ENCODE data around the gene CLBA1.

CLBA1 gene

DNA sequence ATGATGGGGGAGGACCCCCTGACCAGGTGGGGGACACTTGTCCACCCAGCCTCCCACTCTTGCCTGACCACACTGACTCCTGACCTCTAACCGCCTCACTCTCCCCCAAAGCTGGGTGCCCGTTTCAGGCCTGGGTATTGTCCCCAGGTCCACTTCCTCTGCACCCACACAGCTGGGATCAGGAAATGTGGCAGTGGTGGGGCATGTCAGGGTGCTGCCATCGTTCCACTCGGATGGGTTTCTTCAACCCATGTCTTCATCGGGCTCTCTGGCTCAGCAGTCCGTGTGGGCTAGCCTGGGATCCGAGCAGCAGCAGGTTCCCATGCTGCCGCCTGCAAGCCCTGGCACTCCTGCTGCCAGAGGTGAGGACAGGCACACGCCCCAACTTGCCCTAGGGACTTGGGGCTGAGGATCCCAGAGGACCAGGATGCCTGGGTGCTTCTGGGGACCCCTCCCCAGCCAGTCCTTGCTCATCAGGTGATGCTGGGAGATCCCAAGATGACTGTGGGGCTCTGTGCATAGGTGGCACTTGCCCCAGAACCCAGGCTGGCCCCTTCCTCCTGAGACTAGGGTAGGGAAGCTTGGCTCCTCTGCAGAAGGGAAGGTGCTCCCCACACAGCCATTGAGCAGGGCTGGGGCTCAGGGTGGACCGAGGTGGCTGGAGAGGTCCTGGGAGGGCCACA lies 2.9 kb upstream of the CLBA1 start:
- no peaks in the 10 kb centered on the region for H4K20me1 ChIP-seq (ENCODE audit: insufficient read depth, low read length)
- H3K4me2 ChIP-seq (ENCODE audit: low read depth, low read length), result no peak overlapping the region
- no peak overlapping the region for H2AFZ ChIP-seq (ENCODE audit: low read length)
- no peaks in the 10 kb centered on the region for H3K79me2 ChIP-seq (ENCODE audit: low read length)
- no peaks in the 10 kb centered on the region for H3K9me3 ChIP-seq (replicated peaks; ENCODE audit: insufficient read depth, low read length)
- H3K27ac ChIP-seq (ENCODE audit: low read length), result no peak overlapping the region
- no peaks in the 10 kb centered on the region for H3K9me2 ChIP-seq (replicated peaks; ENCODE audit: insufficient read depth, low read length)
- peaks cover 17% of the 10 kb centered on the region for H3K27me3 ChIP-seq (replicated peaks; ENCODE audit: insufficient read depth, low read length)
- H3K4me1 ChIP-seq (ENCODE audit: low read length), result no peaks in the 10 kb centered on the region
- no peak for DNase-seq
- no peak overlapping the region for H3K4me3 ChIP-seq (ENCODE audit: low read length)
- no peak overlapping the region for H3K9ac ChIP-seq (ENCODE audit: low read length)
- no peaks in the 10 kb centered on the region for H3K36me3 ChIP-seq (replicated peaks; ENCODE audit: insufficient read depth, low read length)
- H3F3A ChIP-seq (ENCODE audit: insufficient read depth, low read length), result no peaks in the 10 kb centered on the region
- TF ChIP-seq, protein P1, sequence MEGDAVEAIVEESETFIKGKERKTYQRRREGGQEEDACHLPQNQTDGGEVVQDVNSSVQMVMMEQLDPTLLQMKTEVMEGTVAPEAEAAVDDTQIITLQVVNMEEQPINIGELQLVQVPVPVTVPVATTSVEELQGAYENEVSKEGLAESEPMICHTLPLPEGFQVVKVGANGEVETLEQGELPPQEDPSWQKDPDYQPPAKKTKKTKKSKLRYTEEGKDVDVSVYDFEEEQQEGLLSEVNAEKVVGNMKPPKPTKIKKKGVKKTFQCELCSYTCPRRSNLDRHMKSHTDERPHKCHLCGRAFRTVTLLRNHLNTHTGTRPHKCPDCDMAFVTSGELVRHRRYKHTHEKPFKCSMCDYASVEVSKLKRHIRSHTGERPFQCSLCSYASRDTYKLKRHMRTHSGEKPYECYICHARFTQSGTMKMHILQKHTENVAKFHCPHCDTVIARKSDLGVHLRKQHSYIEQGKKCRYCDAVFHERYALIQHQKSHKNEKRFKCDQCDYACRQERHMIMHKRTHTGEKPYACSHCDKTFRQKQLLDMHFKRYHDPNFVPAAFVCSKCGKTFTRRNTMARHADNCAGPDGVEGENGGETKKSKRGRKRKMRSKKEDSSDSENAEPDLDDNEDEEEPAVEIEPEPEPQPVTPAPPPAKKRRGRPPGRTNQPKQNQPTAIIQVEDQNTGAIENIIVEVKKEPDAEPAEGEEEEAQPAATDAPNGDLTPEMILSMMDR (IDR thresholded peaks at IDR 0.05; ENCODE audit: low read length), result no peak
- no peak for TF ChIP-seq EZH2phosphoT487 (IDR thresholded peaks at IDR 0.05; ENCODE audit: low read length)
- TF ChIP-seq EZH2 (optimal IDR thresholded peaks at IDR 0.05; ENCODE audit: low read depth, low read length), result no peak

DNA sequence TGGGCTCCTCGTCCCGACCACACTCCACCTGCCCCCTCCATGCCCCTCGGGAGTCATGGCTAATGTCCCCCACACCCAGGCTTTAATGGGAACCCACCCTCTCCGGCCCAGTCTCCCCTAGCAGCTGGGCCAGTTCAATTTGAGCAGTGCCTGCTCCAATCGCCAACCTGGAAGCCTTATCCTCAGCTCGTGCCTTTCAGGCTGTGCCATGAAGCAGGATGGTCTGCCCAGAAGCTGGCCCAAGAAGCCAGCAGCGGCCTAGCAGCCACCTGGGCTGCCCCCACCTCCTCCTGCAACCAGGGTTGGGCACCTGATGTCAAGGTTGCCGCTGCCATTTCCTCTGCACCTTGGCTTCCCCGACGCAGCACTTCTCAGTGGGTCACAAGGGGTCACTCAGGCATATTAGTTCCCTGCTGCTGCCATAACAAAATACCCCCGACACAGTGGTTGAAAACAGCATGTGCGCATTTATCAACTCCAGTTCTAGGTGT lies 2.3 kb upstream of the CLBA1 start:
- no peaks in the 10 kb centered on the region for H4K20me1 ChIP-seq (ENCODE audit: insufficient read depth, low read length)
- no peaks in the 10 kb centered on the region for H3F3A ChIP-seq (ENCODE audit: insufficient read depth, low read length)
- no peaks in the 10 kb centered on the region for H3K36me3 ChIP-seq (replicated peaks; ENCODE audit: insufficient read depth, low read length)
- no peaks in the 10 kb centered on the region for H3K9me3 ChIP-seq (replicated peaks; ENCODE audit: insufficient read depth, low read length)
- H3K27ac ChIP-seq (ENCODE audit: low read length), result no peak overlapping the region
- no peaks in the 10 kb centered on the region for H3K4me1 ChIP-seq (ENCODE audit: low read length)
- no peaks in the 10 kb centered on the region for H3K79me2 ChIP-seq (ENCODE audit: low read length)
- no peak overlapping the region for H2AFZ ChIP-seq (ENCODE audit: low read length)
- no peak for DNase-seq
- H3K27me3 ChIP-seq (replicated peaks; ENCODE audit: insufficient read depth, low read length), result peaks cover 16% of the 10 kb centered on the region
- no peak overlapping the region for H3K9ac ChIP-seq (ENCODE audit: low read length)
- H3K9me2 ChIP-seq (replicated peaks; ENCODE audit: insufficient read depth, low read length), result no peaks in the 10 kb centered on the region
- TF ChIP-seq, protein P1 (IDR thresholded peaks at IDR 0.05; ENCODE audit: low read length), result no peak
- TF ChIP-seq EZH2phosphoT487 (IDR thresholded peaks at IDR 0.05; ENCODE audit: low read length) (no peak), EZH2 (optimal IDR thresholded peaks at IDR 0.05; ENCODE audit: low read depth, low read length) (no peak)
- H3K4me2 ChIP-seq (ENCODE audit: low read depth, low read length), result no peak overlapping the region
- no peak overlapping the region for H3K4me3 ChIP-seq (ENCODE audit: low read length)

DNA sequence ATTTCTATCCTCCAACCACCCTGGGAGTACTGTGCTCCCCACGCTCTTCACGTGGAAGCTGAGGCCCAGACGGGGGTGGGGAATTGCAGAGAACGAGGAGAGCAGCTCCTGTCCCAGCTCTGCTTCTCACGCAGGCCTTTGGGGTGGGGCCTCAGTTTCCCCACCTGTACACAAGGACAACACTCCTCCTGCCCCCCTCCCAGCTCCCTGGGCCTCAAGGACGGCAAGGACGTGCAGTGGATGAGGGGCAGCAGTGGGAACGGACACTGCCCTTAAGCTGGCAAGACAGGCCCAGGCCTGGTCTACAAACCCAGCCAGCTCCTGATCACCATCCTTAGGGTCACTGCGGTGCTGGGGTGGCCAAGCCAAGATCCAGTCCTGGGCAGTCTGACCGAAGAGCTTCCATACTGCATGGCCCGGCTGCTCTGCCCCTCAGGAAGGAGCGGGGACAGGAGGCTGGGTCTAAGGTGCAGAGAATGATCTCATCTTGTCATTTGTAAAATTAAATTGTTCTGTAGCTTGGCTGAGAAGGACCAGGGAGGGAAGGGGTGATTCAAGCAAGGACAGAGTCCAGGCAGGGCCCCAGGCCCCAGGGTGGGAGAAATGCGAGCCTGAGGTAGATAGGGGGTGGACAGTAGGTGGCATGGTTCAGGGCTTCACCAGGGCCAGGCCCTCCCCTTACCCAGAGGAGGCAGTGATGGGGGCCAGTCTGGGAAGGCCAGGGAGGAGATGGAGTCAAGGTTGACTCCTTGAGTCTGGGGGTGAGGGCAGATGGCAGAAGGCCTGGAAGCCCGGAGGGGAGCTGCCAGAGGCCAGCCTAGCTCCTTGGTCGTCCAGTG lies 1.3 kb upstream of the CLBA1 start:
- Histone ChIP-seq H3K4me3 (ENCODE audit: low read length) (no peak overlapping the region), H3K36me3 (replicated peaks; ENCODE audit: insufficient read depth, low read length) (no peaks in the 10 kb centered on the region), H2AFZ (ENCODE audit: low read length) (no peak overlapping the region), H3K9me3 (replicated peaks; ENCODE audit: insufficient read depth, low read length) (no peaks in the 10 kb centered on the region), H3F3A (ENCODE audit: insufficient read depth, low read length) (no peaks in the 10 kb centered on the region), H3K4me2 (ENCODE audit: low read depth, low read length) (no peak overlapping the region), H3K27ac (ENCODE audit: low read length) (no peak overlapping the region), H3K79me2 (ENCODE audit: low read length) (no peaks in the 10 kb centered on the region), H3K4me1 (ENCODE audit: low read length) (no peaks in the 10 kb centered on the region), H3K27me3 (replicated peaks; ENCODE audit: insufficient read depth, low read length) (peaks cover 24% of the 10 kb centered on the region), H3K9ac (ENCODE audit: low read length) (no peak overlapping the region), H4K20me1 (ENCODE audit: insufficient read depth, low read length) (no peaks in the 10 kb centered on the region), H3K9me2 (replicated peaks; ENCODE audit: insufficient read depth, low read length) (no peaks in the 10 kb centered on the region)
- TF ChIP-seq, protein P1 (IDR thresholded peaks at IDR 0.05; ENCODE audit: low read length), result no peak
- TF ChIP-seq EZH2phosphoT487 (IDR thresholded peaks at IDR 0.05; ENCODE audit: low read length) (no peak), EZH2 (optimal IDR thresholded peaks at IDR 0.05; ENCODE audit: low read depth, low read length) (no peak)
- no peak for DNase-seq

All from MM.1S (cell line).